ENCODE results near the gene RCN2.
"Not testable (repeated sequence)": the region's sequence is repeated elsewhere in the genome, so short reads cannot be mapped to it uniquely, and the experiment has no call there.

Gene RCN2, protein sequence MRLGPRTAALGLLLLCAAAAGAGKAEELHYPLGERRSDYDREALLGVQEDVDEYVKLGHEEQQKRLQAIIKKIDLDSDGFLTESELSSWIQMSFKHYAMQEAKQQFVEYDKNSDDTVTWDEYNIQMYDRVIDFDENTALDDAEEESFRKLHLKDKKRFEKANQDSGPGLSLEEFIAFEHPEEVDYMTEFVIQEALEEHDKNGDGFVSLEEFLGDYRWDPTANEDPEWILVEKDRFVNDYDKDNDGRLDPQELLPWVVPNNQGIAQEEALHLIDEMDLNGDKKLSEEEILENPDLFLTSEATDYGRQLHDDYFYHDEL

GRCh38 chr15:76931397-76932134 lies at the start of gene RCN2:
Gene RCN2, plus strand, starts transcription at chr15:76931749. Its CDS starts 93 bp downstream, at chr15:76931842.
- DNase-seq (ENCODE audit: low read depth) = peak; percentile 79
- H3K4me3 ChIP-seq (ENCODE audit: low read depth, low read length) = peak within 1 kb of the TSS; percentile 86

- no peak overlapping the region for H3K4me3 ChIP-seq (ENCODE audit: low read depth, low read length)
These were observed 46.3 kb upstream of the RCN2 start for GRCh38 chr15:76885212-76885611.

GRCh38 chr15:76887280-76888141 lies 44.0 kb upstream of the RCN2 start:
- not testable (repeated sequence) for DNase-seq (ENCODE audit: low read depth); H3K4me3 ChIP-seq (ENCODE audit: low read depth, low read length)

More at GRCh38 chr15:76885212-76885611, 46.3 kb upstream of the RCN2 start:
- DNase-seq (ENCODE audit: low read depth) = no peak

- H3K4me3 ChIP-seq (ENCODE audit: low read depth, low read length); DNase-seq (ENCODE audit: low read depth): not testable (repeated sequence)
These were observed 38.7 kb upstream of the RCN2 start for GRCh38 chr15:76892836-76893235.

- H3K4me3 ChIP-seq (ENCODE audit: low read depth, low read length) = no peak overlapping the region
- no peak for DNase-seq (ENCODE audit: low read depth)
These were observed 37.4 kb upstream of the RCN2 start for GRCh38 chr15:76894174-76894573.

GRCh38 chr15:76898102-76898501 lies 33.4 kb upstream of the RCN2 start:
- DNase-seq (ENCODE audit: low read depth) = no peak
- H3K4me3 ChIP-seq (ENCODE audit: low read depth, low read length) = no peak overlapping the region

DNA sequence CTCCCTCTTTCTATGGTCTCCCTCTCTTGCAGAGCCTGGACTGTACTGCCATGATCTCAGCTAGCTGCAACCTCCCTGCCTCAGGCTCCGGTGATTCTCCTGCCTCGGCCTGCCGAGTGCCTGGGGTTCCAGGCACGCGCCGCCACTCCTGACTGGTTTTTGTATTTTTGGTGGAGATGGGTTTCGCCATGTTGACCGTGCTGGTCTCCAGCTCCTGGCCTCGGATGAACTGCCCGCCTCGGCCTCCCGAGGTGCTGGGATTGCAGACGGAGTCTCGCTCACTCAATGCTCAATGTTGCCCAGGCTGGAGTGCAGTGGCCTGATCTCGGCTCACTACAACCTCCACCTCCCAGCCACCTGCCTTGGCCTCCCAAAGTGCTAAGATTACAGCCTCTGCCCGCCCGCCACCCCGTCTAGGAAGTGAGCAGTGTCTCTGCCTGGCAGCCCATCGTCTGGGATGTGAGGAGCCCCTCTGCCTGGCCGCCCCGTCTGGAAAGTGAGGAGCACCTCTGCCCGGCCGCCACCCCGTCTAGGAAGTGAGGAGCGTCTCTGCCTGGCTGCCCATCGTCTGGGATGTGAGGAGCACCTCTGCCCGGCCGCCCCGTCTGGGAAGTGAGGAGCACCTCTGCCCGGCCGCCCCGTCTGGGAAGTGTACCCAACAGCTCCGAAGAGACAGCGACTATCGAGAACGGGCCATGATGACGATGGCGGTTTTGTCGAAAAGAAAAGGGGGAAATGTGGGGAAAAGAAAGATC lies 32.2 kb upstream of the RCN2 start:
- not testable (repeated sequence) for H3K4me3 ChIP-seq (ENCODE audit: low read depth, low read length); DNase-seq (ENCODE audit: low read depth)

- not testable (repeated sequence) for DNase-seq (ENCODE audit: low read depth); H3K4me3 ChIP-seq (ENCODE audit: low read depth, low read length)
These were observed 31.6 kb upstream of the RCN2 start for GRCh38 chr15:76899931-76900310.

- H3K4me3 ChIP-seq (ENCODE audit: low read depth, low read length) = no peak overlapping the region
- DNase-seq (ENCODE audit: low read depth) = no peak
These were observed 29.6 kb upstream of the RCN2 start for GRCh38 chr15:76901965-76902364.

GRCh38 chr15:76903251-76903681 lies 28.3 kb upstream of the RCN2 start:
- peak; percentile 5 for DNase-seq (ENCODE audit: low read depth)
- H3K4me3 ChIP-seq (ENCODE audit: low read depth, low read length) = no peak overlapping the region

- peak; percentile 7 for DNase-seq (ENCODE audit: low read depth)
- peak overlapping the region; percentile 91 for H3K4me3 ChIP-seq (ENCODE audit: low read depth, low read length)
These were observed 27.0 kb upstream of the RCN2 start for GRCh38 chr15:76904461-76905012.

DNA sequence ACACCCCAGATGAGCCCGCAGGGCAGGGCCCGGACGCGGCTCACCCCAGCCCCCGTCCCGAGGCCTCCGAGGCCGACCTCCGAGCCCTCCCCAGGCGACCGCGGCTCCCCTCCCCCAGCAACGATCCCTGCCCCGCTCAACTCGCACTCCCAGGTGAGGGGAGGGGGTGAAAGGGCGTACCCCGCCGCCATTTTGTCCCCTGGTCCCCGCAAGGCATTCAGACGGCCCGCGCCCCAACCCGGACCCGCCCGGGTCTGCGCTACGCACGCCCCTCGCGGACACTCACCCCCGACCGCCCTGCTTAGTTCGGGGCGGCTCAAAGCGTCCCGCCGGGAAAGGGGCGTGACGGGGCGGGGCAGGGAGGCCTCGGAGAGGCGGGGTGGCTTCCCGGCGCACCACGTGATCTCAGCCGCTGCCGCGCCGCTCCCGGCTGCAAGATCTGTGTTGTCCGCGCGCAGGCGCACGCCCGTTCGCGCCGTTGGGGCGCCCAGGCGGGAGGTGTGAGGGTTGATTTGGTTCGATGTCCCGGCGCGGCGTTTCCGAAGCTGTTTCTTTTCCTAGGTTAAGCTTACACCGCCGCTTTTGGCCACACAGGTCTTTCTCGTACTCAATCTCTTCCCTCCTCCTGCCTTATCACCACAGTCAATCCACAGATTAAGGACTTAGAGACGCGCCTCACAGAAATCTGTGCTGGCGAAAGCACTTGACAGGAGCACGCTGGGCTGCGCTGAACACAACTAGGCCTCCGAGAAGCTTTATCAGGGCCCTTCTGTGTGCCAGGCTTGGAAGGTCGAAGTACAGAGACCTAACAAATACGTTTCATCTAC lies 26.3 kb upstream of the RCN2 start, which contains the start of gene SCAPER:
Gene SCAPER, minus strand, starts transcription at position 328 of the 827 bp plus-strand sequence. CDS start 21,523 bp downstream, outside the sequence.
- H3K4me3 ChIP-seq (ENCODE audit: low read depth, low read length) = peak within 1 kb of the TSS; percentile 91
- peak; percentile 51 for DNase-seq (ENCODE audit: low read depth)

GRCh38 chr15:76905855-76906254 lies 25.7 kb upstream of the RCN2 start:
- peak overlapping the region; percentile 91 for H3K4me3 ChIP-seq (ENCODE audit: low read depth, low read length)
- no peak for DNase-seq (ENCODE audit: low read depth)

DNA sequence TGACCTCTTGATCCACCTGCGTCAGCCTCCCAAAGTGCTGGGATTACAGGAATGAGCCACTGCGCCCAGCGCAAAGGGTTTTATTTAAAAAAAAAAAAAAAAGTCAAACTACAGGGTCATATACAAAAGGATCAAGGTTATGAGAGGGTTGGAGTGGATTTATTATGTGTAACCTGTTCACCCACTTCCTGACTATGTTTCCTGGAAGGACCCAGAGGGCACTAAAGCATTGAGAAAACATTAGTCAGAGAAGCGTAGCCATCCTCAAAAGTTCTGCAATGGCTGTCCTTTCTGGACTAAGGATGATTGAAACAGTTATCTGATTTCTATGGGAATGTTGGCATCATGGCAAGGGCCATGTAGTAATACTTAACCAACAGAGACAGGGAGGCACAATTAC lies 19.1 kb upstream of the RCN2 start:
- no peak overlapping the region for H3K4me3 ChIP-seq (ENCODE audit: low read depth, low read length)
- DNase-seq (ENCODE audit: low read depth) = no peak

- no peak for DNase-seq (ENCODE audit: low read depth)
- no peak overlapping the region for H3K4me3 ChIP-seq (ENCODE audit: low read depth, low read length)
These were observed 17.8 kb upstream of the RCN2 start for GRCh38 chr15:76913737-76914136.

DNA sequence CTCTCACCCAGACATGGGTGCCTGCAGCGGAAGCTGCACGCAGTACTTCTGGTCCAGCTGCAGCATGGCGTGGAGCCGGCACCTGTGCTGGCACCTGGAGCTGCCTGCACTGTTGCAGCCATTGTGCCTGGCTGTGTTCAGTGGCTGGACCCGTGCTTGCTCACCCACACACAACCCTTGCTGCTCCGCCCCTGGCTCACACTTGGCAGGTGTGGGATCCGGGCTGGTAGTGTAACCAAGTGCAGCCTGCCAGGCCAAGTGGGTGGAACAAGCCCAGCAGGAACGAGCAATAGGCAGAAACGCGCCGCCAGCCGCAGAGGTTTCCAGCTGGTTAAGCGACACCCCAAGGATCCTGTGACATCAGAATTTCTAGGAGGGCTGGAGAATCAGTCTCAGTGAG lies 15.2 kb upstream of the RCN2 start:
- H3K4me3 ChIP-seq (ENCODE audit: low read depth, low read length) = no peak overlapping the region
- DNase-seq (ENCODE audit: low read depth) = no peak

DNA sequence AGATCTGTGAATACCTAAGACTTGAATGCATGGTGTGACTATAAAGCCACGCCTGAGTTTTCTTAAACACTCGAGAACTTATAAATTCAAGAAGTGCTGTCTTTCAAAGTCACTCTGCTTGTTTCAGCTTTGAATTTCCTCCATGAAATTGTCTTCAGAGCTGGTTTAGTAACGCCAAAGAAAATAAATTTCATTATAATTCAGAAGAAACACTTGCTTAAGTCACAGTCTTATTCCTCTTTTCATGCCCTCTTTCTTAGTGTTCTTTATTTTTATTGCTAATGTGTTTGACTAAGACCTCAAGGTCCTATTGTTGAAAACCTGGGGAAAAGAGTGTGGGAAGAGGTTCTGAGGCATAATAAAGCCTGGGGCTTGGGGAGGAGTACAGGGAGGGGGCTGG lies 3.3 kb upstream of the RCN2 start:
- H3K4me3 ChIP-seq (ENCODE audit: low read depth, low read length) = no peak overlapping the region
- no peak for DNase-seq (ENCODE audit: low read depth)

Data from skeletal muscle cell (primary cell).